SU-DHL-6 (cell line): ENCODE data around the gene PLXNB1.
"Not testable (repeated sequence)": the region's sequence is repeated elsewhere in the genome, so short reads cannot be mapped to it uniquely, and the experiment has no call there.

Source experiments
- H2AFZ ChIP-seq: fragments of 200-600 bp; sonication (generic); 2 replicates; pipeline ENCODE4 v1.6.1; 2014; ENCODE audit warnings: low read depth, mild to moderate bottlenecking, moderate library complexity, mixed read lengths, antibody characterized with exemption, low read length; ENCODE audit not compliant: severe bottlenecking
- H3F3A ChIP-seq: fragments of 200-600 bp; shearing (Covaris generic); 2 replicates; pipeline ENCODE4 v1.6.0; 2016; ENCODE audit warnings: antibody characterized with exemption, mild to moderate bottlenecking; ENCODE audit not compliant: insufficient read depth
- H3K27ac ChIP-seq: fragments of 200-600 bp; sonication (generic); 2 replicates; pipeline ENCODE4 v1.5.1; 2016; ENCODE audit warnings: low read depth, mild to moderate bottlenecking, low read length, moderate library complexity, mixed read lengths
- H3K27me3 ChIP-seq: fragments of 200-600 bp; sonication (generic), shearing (Covaris generic); 2 replicates; pipeline ENCODE4 v1.6.0; 2014; ENCODE audit warnings: mild to moderate bottlenecking, low read length
- H3K36me3 ChIP-seq: fragments of 200-600 bp; sonication (generic); 2 replicates; pipeline ENCODE4 v1.6.1; 2014; ENCODE audit warnings: mild to moderate bottlenecking, low read length, mixed read lengths
- H3K4me2 ChIP-seq: fragments of 300-600, 200-600 bp; shearing (Covaris generic), sonication (generic); 2 replicates; pipeline ENCODE4 v1.6.0; 2014; ENCODE audit warnings: low read length, low read depth, mild to moderate bottlenecking; ENCODE audit not compliant: poor library complexity, severe bottlenecking
- H3K4me3 ChIP-seq: fragments of 200-600 bp; sonication (generic); 2 replicates; pipeline ENCODE4 v1.5.1; 2014; ENCODE audit warnings: antibody characterized with exemption, low read length, mild to moderate bottlenecking, mixed read lengths; ENCODE audit not compliant: insufficient read depth, poor library complexity, severe bottlenecking
- H3K79me2 ChIP-seq: fragments of 200-600 bp; sonication (generic); 2 replicates; pipeline ENCODE4 v1.6.1; 2014; ENCODE audit warnings: mild to moderate bottlenecking, low read length, moderate library complexity; ENCODE audit not compliant: insufficient read depth
- H3K9ac ChIP-seq: fragments of 200-600 bp; sonication (generic); 2 replicates; pipeline ENCODE4 v1.7.0; 2014; ENCODE audit warnings: mild to moderate bottlenecking, low read length
- H3K9me2 ChIP-seq: fragments of 200-600 bp; sonication (generic); replicated peaks from 2 replicates; pipeline ENCODE4 v1.6.1; 2014; ENCODE audit warnings: low read length; ENCODE audit not compliant: insufficient read depth
- H3K9me3 ChIP-seq: fragments of 200-600 bp; sonication (generic); 2 replicates; pipeline ENCODE4 v1.6.1; 2014; ENCODE audit warnings: low read length, mixed read lengths; ENCODE audit not compliant: insufficient read depth
- H4K20me1 ChIP-seq: fragments of 200-600 bp; sonication (generic); 2 replicates; pipeline ENCODE4 v1.6.1; 2014; ENCODE audit warnings: low read depth, mild to moderate bottlenecking, antibody characterized with exemption, low read length, moderate library complexity, mixed read lengths
- EZH2phosphoT487 ChIP-seq: fragments of 200-600 bp; sonication (generic), shearing (Covaris generic); conservative IDR thresholded peaks from 2 replicates; pipeline ENCODE4 v1.6.1; 2018; ENCODE audit warnings: mild to moderate bottlenecking, antibody characterized with exemption, low read length, moderate library complexity, mixed read lengths
- TF ChIP-seq, protein P1 (sequence below): fragments of 200-600 bp; sonication (generic); IDR thresholded peaks from one replicate; pipeline ENCODE4 v1.5.1; 2017; ENCODE audit warnings: antibody characterized with exemption, mild to moderate bottlenecking, low read length, moderate library complexity; ENCODE audit not compliant: insufficient read depth, poor library complexity, severe bottlenecking

Gene PLXNB1

DNA sequence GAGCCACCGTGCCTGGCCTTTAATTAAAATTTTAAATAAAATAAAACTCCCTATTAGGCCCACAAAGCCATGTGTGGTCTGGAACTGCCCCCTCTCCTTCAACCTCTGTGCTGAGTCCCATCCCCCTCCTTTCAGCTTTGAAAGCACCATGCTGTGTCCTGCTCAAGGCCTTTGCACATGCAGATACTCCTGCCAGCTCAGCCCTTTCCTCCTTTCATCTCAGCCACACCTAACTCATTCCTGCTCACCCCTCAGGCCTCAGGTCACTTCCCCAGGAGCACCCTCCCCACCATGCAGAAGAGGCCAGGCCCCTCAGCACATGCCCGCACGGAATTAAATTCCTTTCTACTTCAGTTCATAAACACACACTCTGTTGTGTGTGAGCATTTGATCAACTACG lies 44.7 kb upstream of the PLXNB1 start:
- Histone ChIP-seq H3K4me3 (no peak overlapping the region), H4K20me1 (no peaks in the 10 kb centered on the region), H3K27ac (no peak overlapping the region), H3K9ac (no peak overlapping the region), H2AFZ (no peak overlapping the region), H3K9me3 (no peaks in the 10 kb centered on the region), H3F3A (peaks cover 17% of the 10 kb centered on the region), H3K79me2 (0 out of 2 replicates have a peak, but pooled peaks cover 3% of the 10 kb centered on the region), H3K9me2 (no peaks in the 10 kb centered on the region), H3K4me2 (no peak overlapping the region), H3K36me3 (no peaks in the 10 kb centered on the region), H3K27me3 (no peaks in the 10 kb centered on the region)
- no peak for TF ChIP-seq EZH2phosphoT487
- TF ChIP-seq, protein P1, sequence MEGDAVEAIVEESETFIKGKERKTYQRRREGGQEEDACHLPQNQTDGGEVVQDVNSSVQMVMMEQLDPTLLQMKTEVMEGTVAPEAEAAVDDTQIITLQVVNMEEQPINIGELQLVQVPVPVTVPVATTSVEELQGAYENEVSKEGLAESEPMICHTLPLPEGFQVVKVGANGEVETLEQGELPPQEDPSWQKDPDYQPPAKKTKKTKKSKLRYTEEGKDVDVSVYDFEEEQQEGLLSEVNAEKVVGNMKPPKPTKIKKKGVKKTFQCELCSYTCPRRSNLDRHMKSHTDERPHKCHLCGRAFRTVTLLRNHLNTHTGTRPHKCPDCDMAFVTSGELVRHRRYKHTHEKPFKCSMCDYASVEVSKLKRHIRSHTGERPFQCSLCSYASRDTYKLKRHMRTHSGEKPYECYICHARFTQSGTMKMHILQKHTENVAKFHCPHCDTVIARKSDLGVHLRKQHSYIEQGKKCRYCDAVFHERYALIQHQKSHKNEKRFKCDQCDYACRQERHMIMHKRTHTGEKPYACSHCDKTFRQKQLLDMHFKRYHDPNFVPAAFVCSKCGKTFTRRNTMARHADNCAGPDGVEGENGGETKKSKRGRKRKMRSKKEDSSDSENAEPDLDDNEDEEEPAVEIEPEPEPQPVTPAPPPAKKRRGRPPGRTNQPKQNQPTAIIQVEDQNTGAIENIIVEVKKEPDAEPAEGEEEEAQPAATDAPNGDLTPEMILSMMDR = no peak

DNA sequence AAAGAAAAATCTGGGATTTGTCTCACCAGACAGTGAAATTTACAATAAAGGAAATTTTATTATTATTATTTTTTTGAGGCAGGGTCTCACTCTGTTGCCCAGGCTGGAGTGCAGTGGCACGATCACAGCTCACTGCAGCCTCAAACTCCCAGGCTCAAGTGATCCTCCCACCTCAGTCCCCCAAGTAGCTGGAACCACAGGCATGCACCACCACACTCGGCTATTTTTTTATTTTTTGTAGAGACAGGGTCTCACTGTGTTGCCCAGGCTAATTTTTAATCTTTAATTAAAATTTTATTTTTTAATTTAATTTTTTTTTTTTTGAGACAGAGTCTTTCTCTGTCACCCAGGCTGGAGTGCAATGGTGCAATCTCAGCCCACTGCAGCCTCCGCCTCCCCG lies 44.1 kb upstream of the PLXNB1 start:
- H3K27ac ChIP-seq, H3K9me2 ChIP-seq, H3K27me3 ChIP-seq, H3K36me3 ChIP-seq, H3K9me3 ChIP-seq, H3K9ac ChIP-seq, H4K20me1 ChIP-seq, H3K79me2 ChIP-seq, H3K4me2 ChIP-seq, H3K4me3 ChIP-seq, H2AFZ ChIP-seq: not testable (repeated sequence)
- H3F3A ChIP-seq = peaks cover 17% of the 10 kb centered on the region

DNA sequence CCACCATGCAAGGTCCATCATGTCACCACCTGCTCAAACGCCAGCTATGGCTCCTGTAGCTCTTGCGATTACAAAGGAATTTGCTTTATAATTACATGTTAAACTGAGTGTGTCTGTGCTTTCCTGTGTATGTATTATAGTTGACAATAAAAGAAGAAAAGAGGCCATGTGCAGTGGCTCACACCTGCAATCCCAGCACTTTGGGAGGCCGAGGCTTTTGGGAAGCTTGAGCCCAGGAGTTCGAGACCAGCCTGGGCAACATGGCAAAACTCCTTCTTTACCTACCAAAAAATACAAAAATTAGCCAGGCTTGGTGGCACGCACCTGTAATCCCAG lies 43.7 kb upstream of the PLXNB1 start:
- Histone ChIP-seq H3F3A (peaks cover 17% of the 10 kb centered on the region), H3K9me2 (no peaks in the 10 kb centered on the region), H2AFZ (peak overlapping the region; percentile 72), H3K27ac (peak overlapping the region; percentile 81), H3K4me2 (peak overlapping the region; percentile 68), H3K27me3 (no peaks in the 10 kb centered on the region), H3K9ac (peak overlapping the region; percentile 71), H3K9me3 (no peaks in the 10 kb centered on the region), H3K36me3 (no peaks in the 10 kb centered on the region), H3K4me3 (no peak overlapping the region), H4K20me1 (no peaks in the 10 kb centered on the region), H3K79me2 (0 out of 2 replicates have a peak, but pooled peaks cover 3% of the 10 kb centered on the region)
- TF ChIP-seq EZH2phosphoT487 = no peak
- TF ChIP-seq, protein P1 = no peak

DNA sequence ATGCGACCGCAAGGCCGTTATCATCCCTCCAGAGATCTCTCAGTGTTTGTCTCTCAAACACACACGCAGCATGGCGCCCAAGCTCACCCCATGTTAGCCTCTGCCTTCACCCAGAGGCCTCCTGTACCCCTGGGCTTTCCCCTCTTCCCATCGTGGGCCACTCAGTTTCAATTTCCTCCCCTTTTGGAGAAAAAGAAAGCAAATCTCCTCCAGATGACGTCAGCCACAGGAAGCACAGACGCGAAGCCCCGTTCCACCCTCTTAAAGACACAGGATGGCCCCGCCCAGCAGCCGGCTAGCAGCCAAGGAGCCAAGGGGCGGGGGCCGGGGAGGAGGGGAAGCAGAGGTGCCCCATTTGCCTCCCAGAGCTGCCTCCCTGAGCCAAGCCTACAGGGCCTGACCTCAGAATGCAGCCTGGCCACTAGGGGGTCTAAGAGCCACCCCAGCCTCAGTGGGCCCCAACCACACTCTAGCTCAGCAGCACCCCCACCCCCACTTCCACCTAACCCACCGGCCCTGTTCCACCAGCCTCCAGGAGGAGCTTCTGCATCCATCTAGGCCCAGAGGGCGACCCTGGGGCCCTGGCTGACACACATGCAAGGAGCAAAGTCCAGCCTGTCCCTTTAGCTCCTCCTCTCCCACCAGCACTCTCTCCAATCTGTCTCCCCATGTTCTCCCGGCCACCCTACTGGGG lies 43.2 kb upstream of the PLXNB1 start:
- H2AFZ ChIP-seq = peak overlapping the region; percentile 72

More for the DNA sequence above, 43.2 kb upstream of the PLXNB1 start:
- Histone ChIP-seq H3K36me3 (no peaks in the 10 kb centered on the region), H3K9me2 (no peaks in the 10 kb centered on the region), H4K20me1 (no peaks in the 10 kb centered on the region), H3K79me2 (peaks cover 4% of the 10 kb centered on the region; the same call in 1 of the 2 replicates), H3K27ac (peak overlapping the region; percentile 81), H3K27me3 (no peaks in the 10 kb centered on the region), H3K9me3 (no peaks in the 10 kb centered on the region), H3F3A (peaks cover 17% of the 10 kb centered on the region), H3K9ac (peak overlapping the region; percentile 71), H3K4me2 (peak overlapping the region; percentile 68), H3K4me3 (peak overlapping the region; percentile 70)
- TF ChIP-seq, protein P1 = peak; percentile 54
- no peak for TF ChIP-seq EZH2phosphoT487
